Hepatocyte (in vitro differentiated cells): ENCODE measurements around the gene TSPAN9.

Experiments used
- EZH2 ChIP-seq: fragments of 200-600 bp; sonication (generic); IDR thresholded peaks from 2 replicates; pipeline ENCODE4 v1.6.1; 2016; ENCODE audit warnings: antibody characterized with exemption, mild to moderate bottlenecking, borderline replicate concordance
- EZH2phosphoT487 ChIP-seq: fragments of 200-600 bp; sonication (generic); IDR thresholded peaks from one replicate; pipeline ENCODE4 v1.6.1; 2018; ENCODE audit warnings: antibody characterized with exemption, mild to moderate bottlenecking, low read depth, moderate library complexity; ENCODE audit not compliant: unreplicated experiment, severe bottlenecking
- TF ChIP-seq, protein P1 (sequence below): fragments of 200-600 bp; sonication (generic); IDR thresholded peaks from 2 replicates; pipeline ENCODE4 v1.5.1; 2016; ENCODE audit warnings: antibody characterized with exemption, mild to moderate bottlenecking; ENCODE audit not compliant: poor library complexity

- TF ChIP-seq EZH2 (no peak), EZH2phosphoT487 (no peak)
- TF ChIP-seq, protein P1, sequence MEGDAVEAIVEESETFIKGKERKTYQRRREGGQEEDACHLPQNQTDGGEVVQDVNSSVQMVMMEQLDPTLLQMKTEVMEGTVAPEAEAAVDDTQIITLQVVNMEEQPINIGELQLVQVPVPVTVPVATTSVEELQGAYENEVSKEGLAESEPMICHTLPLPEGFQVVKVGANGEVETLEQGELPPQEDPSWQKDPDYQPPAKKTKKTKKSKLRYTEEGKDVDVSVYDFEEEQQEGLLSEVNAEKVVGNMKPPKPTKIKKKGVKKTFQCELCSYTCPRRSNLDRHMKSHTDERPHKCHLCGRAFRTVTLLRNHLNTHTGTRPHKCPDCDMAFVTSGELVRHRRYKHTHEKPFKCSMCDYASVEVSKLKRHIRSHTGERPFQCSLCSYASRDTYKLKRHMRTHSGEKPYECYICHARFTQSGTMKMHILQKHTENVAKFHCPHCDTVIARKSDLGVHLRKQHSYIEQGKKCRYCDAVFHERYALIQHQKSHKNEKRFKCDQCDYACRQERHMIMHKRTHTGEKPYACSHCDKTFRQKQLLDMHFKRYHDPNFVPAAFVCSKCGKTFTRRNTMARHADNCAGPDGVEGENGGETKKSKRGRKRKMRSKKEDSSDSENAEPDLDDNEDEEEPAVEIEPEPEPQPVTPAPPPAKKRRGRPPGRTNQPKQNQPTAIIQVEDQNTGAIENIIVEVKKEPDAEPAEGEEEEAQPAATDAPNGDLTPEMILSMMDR = no peak
Observed at GRCh38 chr12:3252450-3252891, 175.3 kb downstream of the TSPAN9 start.
